ENCODE measurements around the gene SLC34A3.
A peak's percentile ranks its signal among the peaks of the same experiment; 100 is the strongest.

SLC34A3 gene

GRCh38 chr9:137218754-137219271 lies 11.9 kb upstream of the SLC34A3 start:
- no peak for DNase-seq

GRCh38 chr9:137219757-137220316 lies 10.9 kb upstream of the SLC34A3 start:
- no peak for DNase-seq

DNA sequence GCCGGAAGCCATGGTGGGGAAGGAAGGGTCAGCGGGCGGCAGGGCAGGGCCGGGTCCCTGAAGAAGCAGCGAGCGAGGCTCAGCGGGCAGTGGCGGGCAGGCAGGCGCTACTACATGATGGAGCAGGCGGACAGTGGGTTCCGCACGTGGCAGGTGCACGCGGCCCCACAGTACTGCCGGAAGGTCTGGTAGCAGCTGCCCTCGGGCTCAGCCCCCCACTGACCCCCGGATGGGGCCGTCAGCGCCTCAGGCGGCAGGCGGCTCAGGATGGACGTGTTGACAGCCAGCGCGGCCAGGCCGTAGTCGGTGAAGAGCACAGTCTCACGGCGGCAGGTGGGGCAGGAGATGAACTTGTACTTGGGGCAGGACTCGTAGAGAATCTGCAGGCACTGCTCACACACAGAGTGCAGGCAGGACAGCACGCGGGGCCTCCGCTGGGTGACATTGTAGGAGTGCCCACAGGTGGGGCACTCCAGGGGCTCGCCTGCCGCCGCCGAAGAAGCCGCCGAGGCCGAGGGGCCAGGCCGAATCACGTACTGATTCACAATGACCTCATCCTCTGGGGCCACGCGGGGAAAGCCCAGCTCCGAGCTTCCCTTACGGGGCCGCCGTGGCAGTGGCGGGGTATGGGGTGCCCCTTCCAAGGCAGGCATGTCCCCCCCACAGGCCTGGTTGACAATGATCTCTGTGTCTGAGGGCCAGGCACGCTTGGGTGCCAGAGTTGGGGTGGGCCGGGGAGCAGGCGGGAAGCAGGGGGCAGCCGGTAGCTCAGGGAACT lies 10.2 kb upstream of the SLC34A3 start:
- DNase-seq: no peak

DNA sequence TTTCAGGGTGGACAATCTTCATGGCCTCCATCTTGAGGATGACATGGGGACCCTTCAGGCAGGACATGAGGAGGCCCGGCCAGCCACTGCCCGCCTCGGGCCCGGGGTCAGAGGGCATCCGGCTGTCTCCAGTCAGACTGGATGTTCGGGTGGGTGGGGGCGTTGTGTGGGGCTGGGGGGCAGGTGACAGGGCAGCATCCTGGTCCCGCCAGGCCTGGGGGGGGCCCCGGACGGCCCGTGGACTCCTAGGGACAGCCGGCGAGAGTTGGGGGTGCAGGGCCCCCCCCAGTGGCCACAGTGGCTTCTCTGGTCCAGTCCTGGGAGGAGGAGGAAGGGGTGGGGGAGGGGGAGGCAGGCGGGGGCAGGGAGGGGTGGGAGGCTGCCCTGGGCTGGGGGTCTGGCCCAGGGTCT lies 9.6 kb upstream of the SLC34A3 start:
- no peak for DNase-seq

- no peak for DNase-seq
These were observed 9.1 kb upstream of the SLC34A3 start for GRCh38 chr9:137221506-137222111.

- no peak for DNase-seq
These were observed 8.3 kb upstream of the SLC34A3 start, which contains the start of gene RNF208 for GRCh38 chr9:137222190-137223077. Gene RNF208, minus strand, starts transcription at chr9:137222240. Its CDS starts 1,028 bp downstream, at chr9:137221212.

DNA sequence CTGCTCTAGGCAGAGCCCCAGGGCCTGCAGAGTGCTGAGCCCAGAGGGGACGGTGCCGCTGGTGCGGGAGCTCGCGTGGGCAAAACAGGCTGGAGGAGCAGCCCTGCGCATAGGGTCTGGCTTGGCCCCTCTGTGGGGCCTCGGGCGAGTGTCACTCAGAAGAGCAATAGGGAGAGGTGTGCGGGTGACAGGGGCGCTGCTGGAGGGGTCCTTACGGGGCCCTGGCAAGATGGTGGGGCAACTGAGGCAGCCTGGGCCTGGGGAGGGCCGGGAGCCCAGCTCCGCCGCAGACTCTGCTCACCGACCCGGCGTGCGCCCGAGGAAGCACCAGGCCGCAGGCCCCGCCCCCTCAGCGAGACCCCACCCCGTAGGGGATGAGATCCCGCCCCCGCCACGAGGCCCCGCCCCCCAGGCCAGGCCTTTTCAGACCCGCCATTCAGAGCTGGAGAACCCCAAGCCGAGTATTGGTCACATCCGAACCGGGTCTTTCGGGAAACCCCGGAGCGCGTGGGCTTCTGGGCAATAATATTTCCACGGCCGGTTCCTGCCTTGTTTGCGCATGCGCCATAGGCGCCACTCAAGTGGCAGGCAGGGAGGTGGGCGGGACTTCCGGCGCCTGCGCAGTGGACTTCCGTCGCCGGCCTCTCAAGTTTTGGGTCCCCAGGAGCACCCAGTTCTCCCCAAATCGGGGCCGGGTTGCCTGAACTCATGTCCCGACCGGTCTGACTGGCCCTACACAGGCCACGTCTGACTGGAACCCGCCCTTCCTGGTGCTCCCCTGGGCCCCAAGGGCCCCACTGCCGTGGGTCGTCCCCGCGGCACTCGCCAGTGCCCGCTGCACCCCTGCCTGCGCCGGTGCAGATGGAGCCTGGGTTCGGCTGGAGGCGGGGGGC lies 7.4 kb upstream of the SLC34A3 start:
- DNase-seq: peak; percentile 97

DNA sequence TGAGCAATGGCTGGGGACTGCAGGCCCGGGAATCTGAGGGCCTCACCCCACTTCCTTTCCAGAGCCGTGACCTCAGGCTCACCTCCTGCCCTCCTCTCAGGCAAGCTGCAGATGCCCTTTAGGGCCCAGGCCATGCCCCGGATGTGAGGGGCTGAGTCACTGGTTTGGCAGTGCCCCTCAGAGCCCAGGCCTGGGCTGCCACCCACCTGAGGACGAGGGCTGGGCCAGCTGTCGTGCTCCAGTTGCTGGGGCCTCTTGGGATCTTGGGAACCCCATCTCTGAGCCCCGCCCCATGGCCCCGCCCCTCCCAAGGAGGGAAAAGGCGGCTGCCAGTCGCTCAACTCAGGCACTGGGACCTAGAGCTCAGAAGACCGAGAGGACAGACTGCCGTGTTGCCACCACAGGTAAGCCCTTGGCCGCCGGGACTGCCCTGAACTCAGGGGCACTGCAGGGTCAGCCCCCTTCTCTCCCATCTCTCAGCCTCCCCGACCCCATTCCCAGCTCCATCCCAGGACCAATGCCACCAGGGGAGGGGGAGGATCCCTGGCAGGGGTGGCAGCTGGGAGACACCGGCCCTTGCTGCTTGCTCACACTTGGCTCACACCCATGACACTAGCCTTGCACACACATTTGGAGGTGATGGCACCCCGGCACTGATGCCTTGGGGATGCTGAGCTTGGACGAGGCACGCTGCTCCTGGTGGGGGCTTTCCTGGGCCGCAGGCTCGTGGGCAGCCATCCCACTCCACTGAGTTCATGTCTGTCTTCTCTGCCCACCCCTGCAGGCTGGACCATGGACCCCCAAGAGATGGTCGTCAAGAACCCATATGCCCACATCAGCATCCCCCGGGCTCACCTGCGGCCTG lies 5.6 kb upstream of the SLC34A3 start, which contains the start of gene CYSRT1:
Gene CYSRT1, plus strand, starts transcription at position 345 of the 865 bp plus-strand sequence. Its CDS starts 448 bp downstream, at position 793.
- no peak for DNase-seq

DNA sequence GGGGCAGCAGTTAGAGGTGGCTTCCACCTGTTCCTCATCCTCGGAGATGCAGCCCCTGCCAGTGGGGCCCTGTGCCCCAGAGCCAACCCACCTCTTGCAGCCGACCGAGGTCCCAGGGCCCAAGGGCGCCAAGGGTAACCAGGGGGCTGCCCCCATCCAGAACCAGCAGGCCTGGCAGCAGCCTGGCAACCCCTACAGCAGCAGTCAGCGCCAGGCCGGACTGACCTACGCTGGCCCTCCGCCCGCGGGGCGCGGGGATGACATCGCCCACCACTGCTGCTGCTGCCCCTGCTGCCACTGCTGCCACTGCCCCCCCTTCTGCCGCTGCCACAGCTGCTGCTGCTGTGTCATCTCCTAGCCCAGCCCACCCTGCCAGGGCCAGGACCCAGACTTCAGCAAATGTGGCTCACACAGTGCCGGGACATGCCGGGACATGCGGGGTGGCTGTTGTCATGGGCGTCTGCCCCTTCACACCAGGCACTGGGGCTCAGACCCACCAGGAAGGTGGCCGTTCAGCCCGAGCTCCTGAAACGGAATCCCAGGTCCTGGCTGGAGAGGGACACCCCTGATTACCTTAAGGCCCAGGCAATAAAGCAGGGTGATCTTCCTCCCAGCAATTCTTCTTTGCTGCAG lies 4.9 kb upstream of the SLC34A3 start:
- no peak for DNase-seq

DNA sequence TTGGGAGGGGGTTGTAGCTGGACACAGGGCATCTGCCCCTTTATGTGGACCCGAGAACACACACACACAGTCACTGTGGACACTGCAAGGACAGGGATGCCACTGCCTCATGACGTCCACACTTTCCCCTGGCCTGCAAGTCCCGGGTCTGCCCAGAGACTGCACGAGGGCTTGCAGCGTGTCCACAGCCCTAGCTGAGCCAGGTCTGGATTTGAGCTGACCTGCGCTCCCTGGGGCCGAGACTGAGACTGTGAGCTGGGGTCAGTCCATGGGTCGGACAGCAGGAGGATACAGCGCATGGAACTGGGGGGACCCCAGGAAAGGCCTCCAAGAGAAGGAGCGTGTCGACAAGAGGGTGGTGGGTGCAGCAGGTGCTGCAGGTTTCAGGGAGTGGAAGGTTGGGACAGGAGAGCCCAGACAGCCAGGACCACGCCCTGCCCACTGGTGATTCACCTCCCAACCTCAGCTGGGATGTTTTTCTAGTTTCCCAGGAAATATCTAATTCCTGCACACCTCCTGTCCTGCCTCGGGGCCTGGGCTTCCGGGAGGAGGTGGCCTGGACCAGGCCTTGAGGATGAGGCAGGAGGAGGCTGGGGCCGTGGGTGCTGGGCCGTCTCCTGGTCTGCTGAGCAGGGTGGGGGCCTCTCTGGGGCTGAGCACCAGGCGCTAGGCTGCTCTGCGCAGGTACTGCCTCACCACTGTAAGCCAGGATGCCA lies 4.2 kb upstream of the SLC34A3 start:
- DNase-seq: no peak

GRCh38 chr9:137227054-137227852 lies 3.4 kb upstream of the SLC34A3 start, which contains the start of gene RNF224:
Gene RNF224, plus strand, starts transcription at chr9:137227502. Its CDS starts 834 bp downstream, at chr9:137228336.
- DNase-seq: peak; percentile 69

- DNase-seq: no peak
These were observed 2.7 kb upstream of the SLC34A3 start for GRCh38 chr9:137227853-137228505.

DNA sequence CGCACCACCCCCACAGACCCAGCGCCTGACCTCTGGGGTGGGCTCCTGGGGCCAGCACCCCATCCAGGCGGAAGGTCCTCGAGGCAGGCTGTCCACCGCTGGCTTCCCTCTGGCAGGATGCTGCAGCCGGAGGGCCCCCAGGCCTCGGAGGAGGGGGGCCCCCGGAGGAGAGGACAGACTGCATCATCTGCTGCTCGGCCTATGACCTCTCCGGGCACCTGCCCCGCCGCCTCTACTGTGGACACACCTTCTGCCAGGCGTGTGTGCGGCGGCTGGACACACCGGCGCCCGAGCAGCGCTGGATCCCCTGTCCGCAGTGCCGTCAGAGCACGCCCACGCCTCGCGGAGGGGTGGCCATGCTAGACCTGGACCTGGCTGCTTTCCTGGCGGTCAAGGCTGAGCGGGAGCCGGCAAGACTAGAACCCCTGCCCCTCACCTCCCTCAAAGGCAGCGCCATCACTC lies 2.2 kb upstream of the SLC34A3 start:
- no peak for DNase-seq

DNA sequence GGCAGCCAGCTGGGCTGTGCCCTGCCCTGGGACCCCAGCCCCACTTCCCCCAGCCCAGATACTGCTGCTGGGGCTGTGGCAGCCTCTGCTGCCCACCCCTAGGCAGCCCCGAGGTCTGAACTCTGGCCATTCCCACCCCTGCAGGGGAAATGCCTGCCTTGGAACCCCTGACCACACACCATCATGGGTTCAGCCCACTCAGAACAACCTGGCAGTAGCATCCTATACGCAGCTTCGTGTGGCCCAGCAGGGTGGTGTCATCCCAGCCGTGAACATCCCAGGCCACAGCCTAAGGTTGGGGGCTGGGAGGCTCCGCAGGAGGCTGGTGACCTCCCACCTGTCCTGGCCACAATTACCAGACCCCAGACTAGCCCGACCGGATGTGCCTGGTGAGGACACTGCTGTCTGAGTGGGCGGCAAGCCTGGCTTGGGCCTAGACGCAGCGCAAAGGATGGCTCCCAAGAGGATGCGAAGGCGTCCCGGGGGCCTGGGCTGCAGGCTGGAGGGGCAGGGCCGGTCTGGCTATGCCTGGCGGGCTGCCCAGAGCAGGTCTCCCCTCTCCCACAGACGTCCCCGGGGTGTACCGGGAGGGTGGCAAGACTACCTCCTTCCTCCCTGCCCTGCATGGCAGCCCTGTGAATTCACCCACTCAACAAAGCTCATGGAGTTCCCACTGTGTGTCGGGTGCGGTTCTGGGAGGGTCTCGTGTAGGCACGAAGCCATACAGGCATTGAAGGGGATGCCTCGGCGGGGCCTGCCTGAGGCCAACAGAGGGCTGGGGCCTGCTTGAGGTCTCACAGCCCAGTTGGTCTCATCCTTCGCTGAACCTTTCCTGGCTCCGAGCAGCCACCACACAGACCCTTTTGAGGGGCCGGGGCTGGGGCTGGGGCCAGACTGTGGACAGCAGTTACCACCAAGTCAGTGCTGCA lies 1.5 kb upstream of the SLC34A3 start:
- no peak for DNase-seq

GRCh38 chr9:137229903-137230704 lies 597 bp upstream of the SLC34A3 start:
- DNase-seq: no peak

Measured in activated effector memory CD4-positive, alpha-beta T cell treated with Interleukin-2 at 50 U/mL for 16 hours (primary cell).